D341Med (cell line): Measurements from ENCODE around the gene DNAH11.
"Not testable (repeated sequence)": the region's sequence is repeated elsewhere in the genome, so short reads cannot be mapped to it uniquely, and the experiment has no call there.

ENCODE experiments used
- DNase-seq: peaks from one replicate; pipeline ENCODE4 v3.0.0; 2012; ENCODE audit warnings: low spot score

Gene DNAH11

DNA sequence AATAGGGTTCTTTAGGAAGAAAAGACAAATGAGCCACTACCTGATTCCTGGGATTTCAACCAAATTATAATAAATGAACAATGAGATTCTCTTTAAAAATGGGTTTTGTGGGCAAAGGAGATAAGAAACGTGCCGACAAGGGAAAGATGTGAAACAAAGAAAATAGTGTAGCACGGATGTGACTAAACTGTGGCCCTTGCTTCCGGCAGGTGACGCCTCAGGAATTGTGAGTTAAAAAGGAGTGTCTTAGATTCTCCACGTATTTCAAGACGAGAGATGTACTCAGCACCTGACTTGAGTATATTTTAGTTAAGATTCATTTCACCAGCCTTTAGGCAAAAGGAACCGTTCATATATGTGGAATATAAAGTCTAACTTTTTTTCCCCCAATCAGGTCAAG lies 75.9 kb downstream of the DNAH11 start:
- DNase-seq, result no peak

DNA sequence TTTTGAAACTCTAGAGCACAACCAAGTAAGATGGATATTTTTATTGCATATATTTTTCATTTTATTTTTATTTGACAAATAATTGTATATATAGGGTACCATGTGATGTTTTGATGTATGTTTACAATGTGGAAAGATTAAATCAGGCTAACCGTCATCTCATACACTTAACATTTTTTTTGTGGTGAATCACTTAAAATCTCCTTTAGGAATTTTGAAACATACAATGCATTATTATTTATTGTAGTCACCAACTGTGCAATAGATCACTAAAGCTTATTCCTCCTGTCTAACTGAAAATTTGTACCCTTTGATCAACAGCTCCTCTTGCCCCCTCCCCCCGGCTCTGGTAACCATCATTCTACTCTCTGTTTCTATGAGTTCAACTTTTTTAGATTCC lies 77.2 kb downstream of the DNAH11 start:
- no peak for DNase-seq

DNA sequence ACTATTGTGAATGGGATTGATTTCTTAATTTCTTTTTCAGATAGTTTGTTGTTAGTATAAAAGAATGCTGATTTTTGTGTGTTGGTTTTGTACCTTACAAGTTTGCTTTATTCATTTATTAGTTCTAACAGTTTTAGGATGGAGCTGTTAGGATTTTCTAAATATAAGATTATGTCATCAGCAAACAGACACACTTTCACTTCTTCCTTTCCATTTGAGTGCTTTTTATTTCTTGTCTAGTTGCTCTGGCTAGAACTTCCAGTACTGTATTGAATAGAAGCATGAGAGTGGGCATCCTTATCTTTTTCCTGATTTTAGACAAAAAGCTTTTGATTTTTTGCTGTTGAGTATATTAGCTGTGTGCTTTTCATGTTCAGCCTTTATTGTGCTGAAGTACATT lies 81.5 kb downstream of the DNAH11 start:
- no peak for DNase-seq

DNA sequence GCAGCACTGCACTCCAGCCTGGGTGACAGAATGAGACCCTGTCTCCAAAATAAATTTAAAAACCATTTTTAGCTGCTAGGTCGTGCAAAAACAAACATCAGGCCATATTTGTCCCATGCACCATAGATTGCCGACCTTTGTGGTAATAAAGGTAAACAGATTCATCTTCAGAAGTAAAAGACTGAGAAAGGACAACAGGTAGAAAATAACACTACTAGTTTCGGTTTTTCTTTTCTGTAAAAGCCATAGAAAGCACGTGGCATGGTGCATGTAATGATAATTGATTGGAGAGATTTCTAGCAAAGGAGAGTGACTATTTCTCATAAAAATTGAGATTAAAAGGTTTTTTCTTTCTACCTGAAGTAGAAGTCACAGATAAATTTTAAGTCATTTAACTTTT lies 93.9 kb downstream of the DNAH11 start:
- no peak for DNase-seq

DNA sequence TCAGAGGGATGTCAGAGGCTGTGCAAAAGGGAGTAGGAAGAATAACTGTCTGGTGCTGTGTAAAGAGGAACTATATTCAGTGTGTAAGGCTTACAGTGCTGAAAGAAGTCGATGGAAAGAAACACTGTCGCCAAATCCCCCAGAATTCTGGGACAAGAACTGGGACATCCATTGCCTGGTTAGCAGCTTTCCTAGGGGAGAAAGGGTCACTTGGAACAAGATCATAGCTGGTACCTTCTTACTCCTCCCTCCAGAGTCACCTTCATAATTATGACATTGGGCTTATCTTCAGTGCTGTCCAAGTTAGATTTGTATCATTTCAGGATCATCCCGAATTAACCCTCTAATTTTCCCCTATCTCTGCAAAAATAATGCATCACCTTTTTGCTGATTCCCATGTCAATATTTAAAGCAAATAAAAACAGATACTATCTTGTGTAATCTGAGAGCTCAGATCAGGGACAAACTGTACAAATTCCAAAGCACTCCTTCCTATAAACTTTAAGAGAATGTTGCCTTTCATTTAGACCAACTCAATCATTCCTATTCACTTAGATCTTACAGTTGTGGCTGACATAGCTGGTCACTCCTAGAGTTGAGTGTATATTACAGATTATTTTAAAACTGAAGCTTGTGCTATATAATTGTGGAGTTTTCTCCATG lies 96.5 kb downstream of the DNAH11 start:
- DNase-seq, result no peak

DNA sequence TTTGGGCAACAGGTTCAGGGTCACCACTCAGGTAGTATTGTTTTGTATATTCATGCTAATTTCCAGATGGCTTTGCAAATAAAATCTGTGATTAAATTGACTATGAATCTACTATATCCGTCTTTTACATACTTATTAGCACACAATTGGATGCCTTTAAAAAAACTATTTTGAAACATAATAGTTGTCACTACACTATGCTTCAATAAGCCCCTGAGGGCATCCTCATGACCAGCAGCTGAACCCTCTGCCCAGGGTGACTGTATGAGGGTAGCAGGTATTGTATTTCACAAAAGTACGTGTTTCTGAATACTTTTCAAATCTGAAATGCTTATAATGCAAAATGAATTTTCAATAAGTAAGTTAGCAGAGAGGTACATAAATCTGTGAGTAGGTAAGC lies 97.3 kb downstream of the DNAH11 start:
- no peak for DNase-seq

DNA sequence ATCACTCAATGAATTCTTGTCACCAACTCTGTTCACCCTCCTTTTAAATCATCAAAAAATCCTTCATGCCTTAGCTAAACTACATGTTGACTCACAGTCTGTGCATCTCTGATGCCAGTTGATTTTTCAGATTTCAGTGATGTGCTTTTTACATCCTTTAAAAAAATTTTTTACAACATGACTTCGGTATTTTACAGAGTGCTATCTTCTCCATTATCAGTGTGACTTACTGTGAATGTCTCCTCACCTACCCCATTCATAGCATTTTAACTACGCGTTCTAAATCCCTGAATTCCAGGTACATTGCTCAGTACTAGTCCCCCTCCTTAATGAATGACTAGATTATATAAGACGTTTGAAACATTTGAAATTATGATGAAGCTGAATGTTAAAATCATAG lies 98.7 kb downstream of the DNAH11 start:
- no peak for DNase-seq

DNA sequence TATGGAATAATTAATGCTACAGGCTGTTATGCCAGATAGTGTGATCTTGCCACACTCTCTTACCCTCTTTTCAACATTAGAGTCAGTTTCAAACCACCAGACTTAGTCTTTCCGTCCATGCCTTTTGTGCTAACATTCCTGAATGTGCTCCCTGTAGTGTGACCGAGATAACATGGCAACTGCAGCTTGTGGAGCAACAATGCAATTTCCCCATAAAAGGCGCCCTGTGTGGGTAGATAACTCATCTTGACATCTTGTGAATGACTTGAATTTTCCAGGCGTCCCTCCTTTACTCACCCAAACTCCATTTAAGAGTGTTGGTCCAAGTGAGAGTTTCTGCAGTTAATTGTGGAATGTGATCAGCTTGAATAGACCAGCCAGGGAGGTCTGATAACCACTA lies 99.6 kb downstream of the DNAH11 start:
- no peak for DNase-seq

DNA sequence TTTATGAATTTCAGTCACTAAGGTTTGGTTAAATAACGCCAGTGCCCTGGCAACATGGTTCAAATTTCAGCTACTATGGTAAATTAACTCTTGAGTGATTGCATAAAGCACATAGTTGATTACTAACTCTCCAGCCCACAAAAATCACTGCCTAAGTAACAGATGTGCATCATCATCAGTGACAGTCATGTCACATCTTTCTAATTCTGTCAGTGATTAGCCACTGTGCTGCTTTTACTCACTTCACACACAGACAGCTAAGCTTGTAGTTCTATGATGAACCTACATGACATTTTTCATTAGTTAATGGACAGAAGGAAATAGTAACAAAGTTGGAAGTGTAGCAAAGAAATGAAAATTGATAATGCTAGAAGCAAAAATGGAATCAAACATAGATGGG lies 108.9 kb downstream of the DNAH11 start:
- no peak for DNase-seq

DNA sequence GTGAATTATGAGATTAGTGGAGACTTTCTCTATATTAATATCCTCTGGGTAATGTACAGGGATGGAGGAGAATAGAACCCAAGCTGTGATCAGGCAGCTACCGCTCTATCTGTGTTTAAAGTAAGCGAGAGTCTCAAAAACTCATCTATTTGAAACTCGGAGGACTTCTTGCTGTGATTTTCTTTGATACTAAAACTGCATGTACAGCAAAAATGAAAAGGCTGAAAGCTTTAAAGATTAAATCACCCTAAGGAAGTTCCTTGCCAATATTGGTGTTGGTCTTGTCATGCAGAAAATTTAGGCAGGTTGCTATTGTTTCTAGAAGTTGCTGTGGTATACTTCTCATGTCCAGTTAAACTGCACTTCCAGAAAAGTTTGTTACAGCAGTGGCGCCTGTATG lies 110.8 kb downstream of the DNAH11 start:
- no peak for DNase-seq

DNA sequence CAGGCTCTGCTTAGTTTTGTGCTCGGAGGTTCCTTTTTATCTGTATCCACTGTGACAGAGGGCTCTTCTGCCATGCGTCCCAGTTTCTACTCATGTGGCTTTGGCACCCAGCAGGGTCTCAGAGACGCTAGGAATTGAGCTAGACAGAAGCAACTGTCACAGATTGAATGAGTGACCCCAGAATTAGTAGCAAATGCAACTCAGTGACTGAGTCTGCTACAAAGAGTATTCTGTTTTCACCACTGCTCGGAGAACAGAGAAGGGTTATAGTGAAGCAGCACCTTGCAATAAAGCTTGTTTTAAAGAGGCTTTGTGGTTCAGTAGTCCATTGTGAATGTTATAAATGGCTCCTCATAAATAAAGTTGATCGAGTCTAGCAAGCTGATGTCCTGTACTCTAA lies 113.2 kb downstream of the DNAH11 start:
- DNase-seq, result no peak

DNA sequence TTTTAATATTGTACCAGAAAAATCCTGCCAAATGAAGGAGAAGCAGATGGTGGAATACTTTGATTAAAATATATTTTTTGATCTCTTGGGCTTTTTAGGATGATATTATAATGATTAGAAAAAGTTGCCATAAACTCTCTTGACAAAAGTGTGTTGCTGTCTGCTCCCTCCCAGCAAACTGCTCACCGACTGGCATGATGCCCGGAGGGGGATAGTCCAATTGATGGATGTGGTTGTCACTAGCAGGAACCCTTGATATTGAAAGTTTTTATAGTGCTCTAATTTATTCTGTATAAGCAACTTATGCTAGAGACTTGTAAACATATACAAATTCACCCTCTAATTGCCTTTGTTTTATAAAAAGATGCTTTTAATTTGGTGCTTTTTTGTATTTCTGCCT lies 114.0 kb downstream of the DNAH11 start:
- DNase-seq, result no peak

DNA sequence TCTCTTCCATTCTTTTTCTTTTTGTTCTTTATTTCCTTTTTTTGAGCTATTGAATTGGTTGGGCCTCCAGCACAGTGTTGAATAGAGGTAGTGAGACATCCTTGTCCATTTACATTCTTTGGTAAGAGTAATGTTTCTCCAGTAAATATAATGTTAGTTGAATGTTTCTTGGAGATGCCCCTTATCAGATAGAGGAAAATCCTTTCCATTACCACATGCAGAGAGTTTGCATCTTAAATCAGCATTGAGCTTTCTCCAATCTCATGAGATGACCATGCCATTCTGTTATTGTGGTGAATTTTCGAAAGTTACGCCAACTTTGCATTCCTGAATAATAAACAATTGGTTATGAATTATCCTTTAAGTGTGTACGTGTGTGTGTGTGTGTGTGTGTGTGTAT lies 127.7 kb downstream of the DNAH11 start:
- no peak for DNase-seq

DNA sequence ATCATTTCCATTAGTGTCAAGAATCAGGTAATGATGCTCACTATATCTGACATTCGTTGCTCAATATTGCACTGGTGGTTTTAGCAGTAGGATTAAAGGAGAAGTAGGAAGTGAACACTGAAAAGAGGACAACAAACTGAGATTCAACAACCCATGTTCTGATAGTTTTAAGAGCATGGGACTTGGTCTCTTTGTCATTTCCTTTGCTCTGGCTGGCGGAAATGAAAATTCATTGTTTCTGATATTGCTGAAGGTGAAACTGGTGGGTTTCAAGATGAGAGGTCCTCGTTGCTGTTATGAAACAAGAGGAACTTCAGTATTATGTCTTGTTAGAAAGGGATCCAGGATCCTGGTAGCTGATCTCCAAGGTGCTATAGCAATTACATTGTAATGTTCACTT lies 129.0 kb downstream of the DNAH11 start:
- no peak for DNase-seq

DNA sequence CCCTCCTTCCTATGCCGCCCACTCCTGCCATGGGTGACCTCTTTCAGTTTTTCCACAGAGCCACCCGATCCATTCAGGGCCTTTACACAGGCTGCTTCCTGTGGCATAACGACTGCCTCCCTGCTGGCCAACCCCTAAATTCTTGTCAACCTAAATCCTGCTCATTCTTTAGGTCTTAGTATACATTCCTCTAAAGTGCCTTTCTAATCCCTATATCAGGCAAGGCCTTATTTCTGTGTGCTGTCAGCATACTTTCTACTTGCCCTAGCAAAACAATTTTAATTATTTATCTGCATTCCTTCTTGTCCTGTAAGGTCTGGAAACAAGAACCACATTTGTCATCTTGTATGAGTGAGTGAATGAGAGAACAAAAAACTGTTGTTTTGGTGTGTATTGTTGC lies 132.4 kb downstream of the DNAH11 start:
- DNase-seq, result no peak

DNA sequence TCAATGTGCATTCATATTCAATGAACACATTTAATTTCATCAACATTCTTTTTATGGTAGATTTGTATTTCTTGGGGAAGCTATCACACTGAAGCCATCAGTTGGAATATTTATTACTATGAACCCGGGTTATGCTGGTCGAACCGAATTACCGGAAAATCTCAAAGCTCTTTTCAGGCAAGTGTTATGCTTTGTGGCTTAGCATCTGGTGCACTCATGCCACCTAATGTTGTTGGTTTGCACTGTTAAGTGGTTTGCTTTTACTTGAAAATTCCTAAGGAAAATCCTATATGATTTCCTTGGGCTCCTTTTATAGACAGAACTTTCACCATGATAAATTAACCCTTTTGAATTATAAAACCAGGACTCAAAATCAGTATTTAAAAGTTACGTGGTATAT lies 147.9 kb downstream of the DNAH11 start:
- DNase-seq, result no peak

DNA sequence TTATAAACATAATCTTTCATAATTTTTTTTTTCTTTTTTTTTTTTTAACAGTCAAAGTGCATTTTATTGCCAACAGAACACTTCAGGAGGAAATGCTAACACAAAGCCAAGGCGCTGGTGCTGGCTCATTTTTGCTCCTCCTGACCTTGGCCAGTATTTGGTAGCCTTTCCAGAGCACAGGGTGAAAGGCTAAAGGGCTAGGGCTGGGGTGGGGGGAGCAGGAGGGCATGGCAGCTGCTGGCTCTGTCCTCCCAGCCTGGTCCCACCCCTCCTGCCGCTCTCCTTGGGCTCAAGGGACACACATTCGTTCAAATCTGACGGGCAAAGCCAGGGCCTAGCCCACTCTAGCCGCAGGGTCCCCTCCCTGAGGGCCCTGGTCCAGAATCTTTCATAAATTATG lies 148.3 kb downstream of the DNAH11 start:
- DNase-seq, result not testable (repeated sequence)

DNA sequence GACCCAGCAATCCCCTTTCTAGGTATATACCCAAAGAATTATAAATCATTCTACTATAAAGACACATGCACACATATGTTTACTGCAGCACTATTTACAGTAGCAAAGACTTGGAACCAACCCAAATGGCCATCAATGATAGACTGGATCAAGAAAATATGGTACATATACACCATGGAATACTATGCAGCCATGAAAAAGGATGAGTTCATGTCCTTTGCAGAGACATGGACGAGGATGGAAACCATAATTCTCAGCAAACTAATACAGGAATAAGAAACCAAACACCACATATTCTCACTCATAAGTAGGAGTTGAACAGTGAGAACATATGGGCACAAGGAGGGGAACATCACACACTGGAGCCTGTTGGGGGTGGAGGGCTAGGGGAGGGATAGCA lies 157.7 kb downstream of the DNAH11 start:
- not testable (repeated sequence) for DNase-seq

DNA sequence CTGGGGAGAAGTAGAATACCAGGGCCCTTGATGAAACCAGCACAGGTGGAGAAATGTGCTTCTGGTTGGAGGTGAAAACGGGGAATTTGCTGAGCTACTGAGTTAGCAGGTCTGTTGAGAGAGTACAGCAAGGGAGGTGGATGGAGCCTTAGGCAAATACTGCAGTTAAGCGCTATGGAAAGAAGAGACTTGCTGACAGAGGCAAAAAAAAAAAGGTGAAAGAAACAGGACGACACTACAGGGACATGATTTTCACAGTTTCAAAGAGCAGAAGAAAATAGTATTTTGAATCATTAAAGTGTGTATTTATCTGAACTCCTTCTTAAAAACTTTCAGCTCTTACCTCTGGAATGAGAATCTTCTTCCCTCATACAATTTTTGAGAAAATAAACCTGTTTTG lies 159.5 kb downstream of the DNAH11 start:
- DNase-seq, result no peak

DNA sequence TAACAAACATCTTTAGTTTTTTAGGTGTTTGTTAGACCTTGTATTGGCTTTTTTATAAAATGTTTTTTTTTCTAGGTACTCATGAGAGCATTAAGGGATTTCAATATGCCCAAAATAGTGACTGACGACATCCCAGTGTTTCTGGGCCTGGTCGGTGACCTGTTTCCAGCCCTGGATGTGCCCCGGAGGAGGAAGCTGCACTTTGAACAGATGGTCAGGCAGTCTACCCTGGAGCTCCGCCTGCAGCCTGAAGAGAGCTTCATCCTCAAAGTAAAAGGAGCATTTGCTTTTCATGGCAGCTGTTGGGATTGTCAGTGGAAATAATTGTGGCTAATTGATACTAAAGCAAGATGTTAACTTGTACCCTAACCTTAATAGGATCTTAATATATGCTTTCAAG lies 161.5 kb downstream of the DNAH11 start:
- no peak for DNase-seq

DNA sequence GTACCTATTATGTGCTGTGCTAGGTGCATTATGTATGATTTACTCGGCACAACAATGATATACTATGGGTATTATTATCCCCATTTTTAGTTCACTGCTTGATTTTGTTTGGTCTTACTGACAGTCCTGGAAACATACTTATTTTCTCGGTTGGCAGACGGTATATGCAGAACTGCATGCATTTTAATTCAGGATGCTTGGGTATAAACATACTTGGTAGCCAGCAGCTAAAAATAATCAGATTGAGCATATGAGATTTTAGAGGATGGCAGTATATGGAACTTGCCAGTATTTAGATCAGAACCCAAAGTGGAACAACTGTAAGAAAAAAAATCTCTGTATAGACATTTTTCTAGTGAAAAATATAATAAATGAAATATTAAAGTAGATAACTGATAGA lies 163.3 kb downstream of the DNAH11 start:
- no peak for DNase-seq

DNA sequence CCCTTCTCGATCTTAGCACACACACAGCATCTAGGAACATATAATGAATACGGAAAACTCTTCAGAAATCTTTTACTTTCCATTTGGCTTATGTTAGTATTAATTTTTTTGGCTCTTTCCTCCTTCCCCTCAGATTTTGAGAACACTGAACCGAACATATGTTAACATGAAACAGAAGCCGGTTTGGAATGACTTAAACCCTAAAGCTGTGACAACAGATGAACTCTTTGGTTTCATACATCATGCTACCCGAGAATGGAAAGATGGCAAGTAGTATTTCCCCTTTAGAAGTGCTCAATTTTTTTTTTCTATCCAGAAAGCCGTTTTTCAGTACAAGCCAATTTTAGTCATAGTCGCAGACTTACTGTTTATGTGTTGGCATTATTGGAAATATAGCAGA lies 164.7 kb downstream of the DNAH11 start:
- DNase-seq, result no peak

DNA sequence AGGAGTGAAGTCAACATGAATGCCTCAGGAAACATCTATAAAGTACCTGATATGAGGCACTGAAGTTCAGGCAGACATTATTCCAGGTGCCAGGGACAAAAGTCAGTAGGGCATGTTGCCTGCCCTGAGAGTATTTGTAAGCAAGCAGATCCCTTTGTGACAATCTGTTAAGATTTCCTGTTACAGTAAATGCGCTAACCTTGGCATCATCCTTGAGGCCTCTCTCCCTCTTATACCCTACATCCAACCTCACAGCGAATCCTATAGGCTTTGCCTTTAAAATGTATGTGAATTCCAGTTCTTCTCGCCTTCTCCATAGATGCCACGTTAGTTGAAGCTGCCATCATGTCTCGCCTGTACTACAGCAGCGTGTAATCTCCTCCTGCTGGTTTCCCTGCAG lies 165.3 kb downstream of the DNAH11 start:
- DNase-seq, result no peak

DNA sequence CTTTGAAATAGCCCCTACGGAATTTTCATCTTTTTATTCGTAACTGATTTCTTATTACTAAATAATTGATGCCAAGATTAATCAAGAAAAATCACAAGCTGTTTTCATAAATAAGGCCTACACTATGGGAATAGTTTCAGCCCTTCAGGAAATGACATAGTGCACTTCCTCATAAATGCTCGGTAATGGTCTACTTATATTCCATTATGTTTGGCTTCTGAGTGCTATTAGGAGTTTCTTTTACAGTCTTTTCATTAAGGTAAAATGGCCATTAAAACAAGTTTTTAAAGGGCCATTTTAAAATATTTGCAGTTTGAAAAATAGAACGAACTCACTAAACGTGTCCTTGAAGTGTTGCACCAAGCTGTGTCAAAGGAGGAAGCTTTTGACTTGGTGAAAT lies 174.5 kb downstream of the DNAH11 start:
- DNase-seq, result no peak

DNA sequence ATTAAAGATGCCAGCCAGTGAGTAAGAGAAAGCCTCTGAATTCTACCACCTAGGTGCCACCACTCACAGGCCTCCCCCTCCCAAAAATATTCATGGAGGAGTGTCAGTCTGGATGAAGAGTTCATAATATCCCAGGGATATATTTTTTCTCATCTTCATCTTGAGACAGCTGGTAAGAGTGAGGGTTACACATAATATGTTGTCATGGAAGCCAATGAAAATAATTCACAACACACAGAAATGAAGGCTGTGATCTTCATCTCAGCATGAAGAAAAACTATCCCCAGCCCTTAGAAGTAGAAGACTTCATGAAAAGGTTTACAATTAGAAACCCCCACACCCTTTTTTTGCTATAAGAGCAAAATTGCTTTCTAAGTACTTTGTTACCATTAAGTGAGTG lies 175.6 kb downstream of the DNAH11 start:
- DNase-seq, result no peak
